ENCODE results near the gene PCBP3.

The PCBP3 gene

DNA sequence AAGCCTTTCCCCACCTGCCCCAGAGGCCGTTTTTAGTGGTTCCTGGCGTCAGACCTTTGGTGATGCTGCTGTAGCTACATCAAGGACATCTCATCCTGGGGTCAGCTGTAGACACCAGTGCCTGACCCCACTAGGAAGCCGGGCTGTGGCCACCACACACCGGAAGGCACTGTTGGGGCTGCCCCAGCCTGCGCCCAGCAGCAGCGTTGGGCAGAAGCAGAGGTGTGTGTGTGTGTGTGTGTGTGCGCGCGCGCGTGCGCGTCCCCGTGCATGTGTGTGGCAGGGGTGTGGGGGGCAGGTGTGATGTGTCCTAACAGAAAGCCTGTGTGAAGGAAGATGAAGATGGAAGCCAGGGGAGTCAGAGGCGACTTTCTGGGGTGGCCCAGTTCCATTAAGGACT is 276.1 kb downstream of the PCBP3 start:
- no peak for DNase-seq

DNA sequence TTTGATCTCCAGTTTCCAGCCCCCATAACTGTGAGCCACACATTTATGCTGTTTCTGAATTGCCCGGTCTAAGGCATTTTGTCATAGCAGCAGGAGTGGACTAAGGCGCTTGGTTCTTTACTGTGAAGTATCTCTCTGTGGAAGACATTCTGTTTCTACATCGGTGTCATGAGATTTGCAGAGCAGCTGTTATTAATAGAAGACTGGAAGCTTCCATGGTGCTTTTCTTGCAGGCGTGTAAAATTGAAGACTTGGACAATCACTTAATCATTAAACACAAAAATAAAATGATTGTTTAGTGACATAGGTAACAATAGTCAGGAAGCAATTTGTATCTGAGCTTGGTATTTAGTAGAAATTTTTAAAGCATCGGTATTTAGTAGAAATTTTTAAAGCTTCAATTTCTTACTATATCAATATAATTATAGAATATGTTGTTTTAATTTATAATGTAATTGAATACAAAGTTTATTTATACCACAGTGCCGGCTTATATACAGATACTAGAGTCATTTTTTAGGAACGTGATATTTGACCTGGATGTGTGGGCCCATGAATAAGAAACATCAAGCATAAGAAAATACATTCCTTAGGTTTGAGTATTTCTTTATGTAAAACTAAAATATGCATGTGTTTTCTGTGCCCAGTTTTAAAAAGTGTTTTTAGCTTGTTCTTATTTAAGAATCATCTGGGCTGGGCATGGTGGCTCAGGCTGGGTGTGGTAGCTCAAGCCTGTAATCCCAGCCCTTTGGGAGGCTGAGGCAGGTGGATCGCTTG is 277.5 kb downstream of the PCBP3 start:
- DNase-seq: no peak

DNA sequence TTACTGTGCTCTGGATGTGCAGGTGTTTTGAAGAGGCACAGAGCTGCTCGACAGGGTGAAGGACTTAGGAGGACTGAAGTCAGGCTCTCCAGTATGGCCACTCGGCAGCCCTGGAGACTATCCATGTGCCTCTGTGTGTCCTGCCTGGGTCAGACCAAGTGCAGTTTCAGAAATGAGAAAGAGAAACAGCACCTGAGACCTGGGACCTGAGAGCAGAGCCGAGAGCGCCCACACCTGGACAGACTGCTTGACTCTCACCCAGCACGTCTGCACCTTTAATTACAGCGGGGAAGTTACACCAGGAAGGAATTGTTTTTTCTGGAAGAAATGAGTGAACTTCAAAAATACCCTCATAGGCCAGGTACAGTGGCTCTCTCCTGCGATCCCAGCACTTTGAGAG is 278.4 kb downstream of the PCBP3 start:
- DNase-seq: no peak

DNA sequence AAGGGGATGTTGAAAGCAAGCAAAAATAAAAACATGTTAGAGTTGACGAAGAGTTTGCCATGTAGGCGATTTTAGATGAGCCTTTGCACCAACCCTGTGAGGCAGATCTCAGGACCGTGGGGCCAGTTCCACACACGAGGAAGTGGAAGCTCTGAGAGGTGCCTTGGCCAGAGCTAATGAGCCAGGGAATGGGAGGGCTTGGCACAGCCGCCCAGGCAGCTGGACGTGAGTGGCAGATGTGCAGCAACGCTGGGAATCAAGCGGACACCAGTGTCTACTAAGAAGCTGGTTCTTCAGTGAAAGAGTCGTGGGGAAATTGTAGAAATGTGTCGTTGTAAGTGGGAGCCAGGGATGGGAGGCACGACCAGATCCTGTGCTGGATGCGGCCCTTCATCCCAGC is 279.1 kb downstream of the PCBP3 start:
- no peak for DNase-seq

DNA sequence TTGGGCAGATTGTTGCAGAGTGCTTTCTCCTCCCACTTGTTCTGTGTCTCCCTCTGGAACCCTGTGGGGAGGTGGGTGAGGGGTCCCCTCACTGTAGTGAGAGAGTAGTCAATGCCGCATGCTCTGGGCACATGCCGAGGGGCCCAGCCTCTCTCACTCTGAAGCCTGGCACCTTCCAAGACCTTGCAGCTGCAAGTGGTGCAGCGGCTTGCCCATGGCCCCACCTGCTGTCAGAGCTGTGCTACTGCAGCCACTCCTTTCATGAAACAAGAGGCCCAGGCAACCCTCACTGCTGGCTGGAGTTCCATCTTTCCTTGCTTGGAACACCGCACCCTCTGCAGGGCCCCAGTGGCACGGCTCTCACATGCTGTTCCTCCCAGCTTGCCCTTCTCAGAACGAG is 279.6 kb downstream of the PCBP3 start:
- peak; percentile 60 for DNase-seq

DNA sequence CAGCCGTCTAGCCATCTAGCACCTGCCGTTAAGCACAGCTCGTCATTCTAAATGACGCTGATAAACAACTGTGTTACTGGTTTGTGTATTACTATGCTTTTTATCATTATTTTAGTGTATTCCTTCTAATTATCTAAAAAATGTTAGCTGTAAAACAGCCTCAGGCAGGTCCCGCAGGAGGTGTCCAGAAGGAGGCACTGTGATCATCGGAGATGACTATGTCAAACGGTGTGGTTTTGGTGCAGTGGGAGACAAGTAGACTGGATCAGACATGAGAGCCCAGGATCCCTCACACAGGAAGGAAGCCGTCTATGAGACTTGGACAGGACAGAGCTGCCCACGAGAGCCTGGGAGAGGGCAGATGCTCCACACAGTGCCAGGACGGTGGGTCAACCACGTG is 282.8 kb downstream of the PCBP3 start:
- no peak for DNase-seq

DNA sequence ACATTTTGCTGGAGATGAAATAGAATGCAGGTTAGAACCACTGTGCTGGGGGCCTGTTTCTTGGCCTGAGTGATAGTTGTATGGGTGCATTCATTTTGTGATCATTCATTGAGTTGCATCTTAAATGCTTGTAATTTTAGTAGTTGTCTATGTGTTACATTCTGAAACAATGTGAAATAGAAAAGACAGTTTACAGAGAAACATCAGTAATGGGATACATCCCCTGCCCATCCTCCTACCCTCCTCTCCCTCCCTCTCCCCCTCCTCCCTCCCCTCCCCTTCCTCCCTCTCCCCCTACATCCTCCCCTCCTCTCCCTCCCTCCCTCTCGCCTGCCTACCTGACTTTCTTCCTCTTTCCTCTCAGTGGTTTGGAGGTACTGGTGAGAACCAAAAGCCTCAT is 283.5 kb downstream of the PCBP3 start:
- no peak for DNase-seq

DNA sequence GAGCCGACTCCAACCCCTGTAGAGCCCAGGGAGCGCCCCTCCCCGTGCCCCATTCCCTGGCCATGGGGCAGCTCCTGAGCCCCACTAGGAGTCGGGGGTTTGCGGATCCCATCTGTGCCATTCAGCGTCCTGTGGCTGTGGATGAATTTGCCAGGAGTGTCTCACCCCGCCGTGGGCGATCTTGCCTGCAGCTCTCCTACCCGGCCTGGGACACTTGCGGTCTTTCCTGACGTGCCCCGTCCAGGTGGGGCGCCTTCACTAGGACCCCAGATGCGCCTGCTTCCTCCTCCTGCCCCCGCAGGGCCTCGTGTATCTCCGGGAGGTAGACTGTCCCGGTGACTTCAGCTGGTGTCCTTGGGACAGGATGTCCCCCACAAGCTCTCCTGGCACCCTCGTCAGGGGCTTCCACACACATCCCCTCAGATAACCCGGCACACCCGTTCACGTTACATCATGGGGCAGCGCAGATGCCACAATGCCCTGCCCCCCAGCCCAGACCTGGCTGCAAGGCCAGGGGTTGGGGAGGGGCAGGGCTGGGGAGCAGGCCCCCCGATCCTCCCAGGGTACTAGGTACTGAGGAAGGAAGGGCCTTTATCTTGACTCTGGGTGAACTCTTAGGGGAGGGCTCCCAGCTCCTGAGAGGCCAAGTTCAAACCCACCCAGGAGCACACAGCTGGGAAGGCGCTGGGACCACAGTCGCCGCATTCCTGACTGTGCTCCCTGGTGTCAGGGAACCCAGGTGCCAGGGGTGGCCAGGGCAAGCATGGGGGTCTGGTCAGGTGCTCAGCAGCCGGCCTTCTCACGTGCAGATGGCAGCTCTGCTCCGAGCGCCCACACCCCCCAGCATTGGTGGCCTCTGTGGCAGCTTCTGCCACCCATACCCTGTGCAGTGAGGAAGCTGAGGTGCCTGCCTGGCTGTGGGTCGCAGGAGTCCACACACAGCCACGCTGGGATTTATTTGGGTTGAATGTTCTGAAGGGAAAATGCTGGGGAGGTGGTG is 284.6 kb downstream of the PCBP3 start:
- no peak for DNase-seq

DNA sequence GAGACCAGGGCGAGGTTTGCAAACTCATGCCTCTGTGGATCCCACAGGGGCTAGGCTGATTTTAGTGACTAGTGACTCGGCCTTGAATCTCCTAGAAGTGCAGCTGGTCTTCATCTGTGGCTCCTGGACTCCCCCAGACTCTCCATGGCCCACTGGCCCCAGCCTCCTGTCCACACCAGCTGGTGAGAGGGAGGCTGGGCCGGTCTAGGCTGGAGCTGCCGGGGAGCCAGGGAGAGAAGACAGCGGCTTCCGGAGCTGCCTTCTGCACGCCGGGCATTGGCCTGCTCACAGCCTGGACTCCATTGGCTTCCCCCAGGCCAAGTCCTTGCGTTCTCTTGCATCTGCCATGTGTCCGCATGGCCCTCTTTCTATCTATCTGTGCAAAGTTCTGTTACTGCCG is 285.9 kb downstream of the PCBP3 start:
- DNase-seq: no peak

DNA sequence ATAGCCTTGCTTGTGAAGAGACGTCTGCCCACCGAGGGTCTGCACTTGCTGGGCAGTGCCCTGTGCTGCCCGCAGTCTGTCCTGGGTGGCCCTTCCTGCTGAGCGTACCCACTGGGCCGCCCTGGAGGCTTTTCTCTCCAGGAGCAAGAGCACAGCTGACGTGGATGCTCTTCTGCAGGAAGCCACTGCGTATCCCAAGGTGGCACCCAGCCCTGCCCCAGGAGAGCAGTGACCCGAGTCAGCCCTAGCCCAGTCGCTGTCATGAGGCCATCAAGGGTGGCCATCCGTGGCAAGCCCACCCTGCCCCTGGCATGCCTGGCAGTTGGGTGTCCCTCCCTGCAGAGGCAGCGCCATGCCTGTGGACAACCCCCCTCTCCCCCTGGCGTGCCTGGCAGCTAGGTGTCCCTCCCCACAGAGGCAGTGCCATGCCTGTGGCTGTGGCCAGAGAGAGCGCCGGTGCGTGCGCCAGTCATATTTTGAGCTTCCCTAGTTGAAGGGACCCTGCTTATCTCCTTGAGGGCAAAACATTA is 286.8 kb downstream of the PCBP3 start:
- DNase-seq: no peak

DNA sequence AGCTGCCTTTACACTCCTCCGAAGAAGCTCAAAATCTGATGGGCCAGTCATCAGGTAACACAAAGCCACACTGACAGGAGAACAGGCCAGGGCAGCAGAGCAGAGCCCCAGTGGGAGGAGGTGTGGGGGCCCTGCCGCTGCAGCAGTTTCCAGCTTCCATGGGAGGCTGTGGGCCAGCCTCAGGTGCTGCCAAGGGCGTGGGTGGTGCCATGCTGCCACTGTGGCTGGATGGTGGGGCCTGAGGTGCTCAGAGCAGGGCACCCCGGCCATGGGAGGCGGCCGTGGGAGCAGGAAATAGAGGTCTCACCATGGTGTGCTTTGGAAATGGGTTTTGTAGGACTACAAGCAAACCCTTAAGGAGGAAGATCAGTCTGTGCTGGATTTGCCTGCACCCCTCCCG is 287.3 kb downstream of the PCBP3 start:
- DNase-seq: no peak

DNA sequence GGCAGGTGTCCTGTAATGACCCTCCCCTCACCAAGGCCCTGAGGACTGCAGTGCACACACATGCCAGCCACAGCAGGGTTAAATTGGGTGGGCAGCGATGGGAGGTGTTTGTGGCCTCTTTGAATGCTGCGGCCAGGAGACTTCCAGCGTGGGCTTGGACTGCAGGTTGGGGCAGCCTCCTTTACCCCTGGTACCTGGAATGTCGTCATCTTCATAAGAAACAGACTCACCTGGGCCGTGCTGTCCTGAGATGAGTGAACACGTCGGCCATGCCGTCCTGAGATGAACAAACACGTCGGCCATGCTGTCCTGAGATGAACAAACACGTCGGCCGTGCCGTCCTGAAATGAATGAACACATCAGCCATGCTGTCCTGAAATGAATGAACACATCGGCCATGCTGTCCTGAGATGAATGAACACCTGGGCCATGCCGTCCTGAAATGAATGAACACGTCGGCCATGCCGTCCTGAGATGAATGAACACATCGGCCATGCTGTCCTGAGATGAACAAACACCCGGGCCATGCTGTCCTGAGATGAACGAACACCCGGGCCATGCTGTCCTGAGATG is 288.0 kb downstream of the PCBP3 start:
- no peak for DNase-seq

DNA sequence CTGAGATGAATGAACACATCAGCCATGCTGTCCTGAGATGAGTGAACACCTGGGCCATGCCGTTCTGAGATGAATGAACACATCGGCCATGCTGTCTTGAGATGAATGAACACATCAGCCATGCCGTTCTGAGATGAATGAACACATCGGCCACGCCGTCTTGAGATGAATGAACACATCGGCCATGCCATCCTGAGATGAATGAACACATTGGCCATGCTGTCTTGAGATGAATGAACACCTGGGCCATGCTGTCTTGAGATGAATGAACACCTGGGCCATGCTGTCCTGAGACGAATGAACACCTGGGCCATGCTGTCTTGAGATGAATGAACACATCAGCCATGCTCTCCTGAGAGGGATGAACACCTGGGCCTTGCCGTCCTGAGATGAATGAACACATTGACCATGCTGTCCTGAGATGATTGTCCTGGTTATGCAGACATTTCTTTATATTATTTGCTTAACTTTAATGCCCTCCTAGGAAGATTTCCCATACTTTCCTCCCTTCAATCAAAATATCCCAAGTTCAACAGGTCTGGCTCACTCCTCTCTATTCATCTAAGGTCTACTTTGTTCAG is 289.5 kb downstream of the PCBP3 start:
- DNase-seq: no peak

DNA sequence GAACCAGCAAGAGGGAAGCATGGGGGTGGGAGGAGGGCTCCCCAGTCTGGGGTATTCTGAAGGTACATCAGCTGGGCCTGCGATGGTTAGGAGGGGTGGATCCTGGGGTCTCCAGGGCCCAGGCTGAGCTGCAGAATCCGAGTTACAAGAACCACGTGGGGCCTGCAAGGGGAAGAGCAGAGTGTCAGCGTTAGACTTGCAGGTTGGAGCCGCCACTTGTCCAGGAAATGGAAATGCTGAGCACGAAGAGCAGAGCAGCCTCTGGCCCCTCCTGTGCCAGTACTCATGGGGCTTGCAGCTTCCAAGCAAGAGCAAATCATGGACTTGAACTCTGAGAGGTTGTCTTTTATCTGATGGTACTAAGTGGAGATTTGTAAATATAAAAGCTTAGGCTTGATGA is 290.6 kb downstream of the PCBP3 start:
- no peak for DNase-seq

DNA sequence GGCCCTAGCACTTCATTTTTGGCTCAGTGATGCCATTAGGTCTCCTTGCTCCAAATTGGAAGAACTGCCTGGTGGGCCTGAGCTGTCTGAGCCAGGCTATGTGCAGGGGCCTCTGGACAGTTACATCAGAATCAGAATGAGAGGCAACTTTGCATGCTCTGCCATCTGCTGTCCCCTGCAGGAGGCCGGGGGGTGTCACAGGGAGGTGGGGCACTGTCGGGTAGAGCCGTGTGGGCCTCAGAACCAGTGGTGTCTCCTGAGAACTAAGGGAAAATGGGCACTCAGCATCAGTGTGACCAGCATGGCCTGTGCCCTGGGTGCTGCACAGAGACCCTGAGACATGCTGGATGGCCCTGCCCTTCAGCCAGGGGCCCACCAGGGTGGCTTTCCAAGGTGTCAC is 291.0 kb downstream of the PCBP3 start:
- no peak for DNase-seq

DNA sequence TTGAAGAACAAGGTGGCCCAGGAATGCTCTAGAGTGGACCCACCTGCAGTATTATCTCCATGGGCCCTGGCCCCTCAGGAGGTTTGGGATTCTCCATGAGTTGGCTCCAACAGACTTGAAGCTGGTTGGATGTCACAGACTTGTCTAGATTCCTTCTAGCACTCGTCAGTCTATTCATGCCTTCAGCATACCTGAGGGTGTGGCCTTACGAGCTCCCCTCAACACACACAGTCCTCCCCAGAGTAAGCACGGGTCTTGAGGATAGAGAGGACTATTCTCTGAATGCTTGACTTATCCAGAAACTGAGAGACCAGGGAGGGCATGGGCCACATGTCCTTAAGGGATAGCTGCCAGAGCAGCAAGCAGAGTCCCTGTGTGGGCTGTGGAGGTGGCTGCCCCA is 292.1 kb downstream of the PCBP3 start:
- DNase-seq: no peak

DNA sequence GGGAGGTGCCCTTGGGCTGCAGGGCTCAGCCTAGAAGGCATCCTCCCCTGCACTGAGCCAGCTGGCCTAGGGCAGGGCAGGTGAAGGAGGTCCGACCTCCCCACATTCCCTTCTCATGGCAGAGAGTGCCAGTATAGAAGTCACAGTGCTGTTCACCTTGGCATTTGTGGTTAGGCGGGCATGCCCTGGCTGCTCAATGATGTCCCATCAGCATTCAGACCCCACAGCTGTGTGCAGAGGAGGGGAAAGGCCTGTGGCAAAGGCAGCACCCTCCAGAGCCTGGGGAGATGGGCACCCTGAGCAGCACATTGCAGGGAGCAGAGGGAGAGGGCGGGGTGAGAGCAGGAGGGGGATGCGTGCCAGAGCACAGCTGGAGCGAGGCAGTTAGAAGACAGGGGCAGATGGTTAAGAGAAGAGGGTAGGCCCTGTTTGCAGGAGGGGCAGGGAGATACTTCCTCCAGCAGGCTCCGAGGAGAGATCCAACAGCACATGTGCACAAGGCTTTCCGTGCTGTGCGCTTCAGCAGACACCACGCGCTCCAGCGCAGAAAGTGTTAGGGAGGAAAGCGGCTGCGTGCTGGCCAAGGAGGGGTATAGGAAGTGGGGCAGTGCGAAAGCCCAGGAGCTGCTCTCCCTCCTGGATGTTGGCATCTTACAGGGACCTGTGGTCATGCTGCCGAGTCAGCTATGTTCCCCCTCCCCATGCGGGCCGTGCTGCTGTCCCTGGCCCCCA is 294.4 kb downstream of the PCBP3 start:
- DNase-seq: peak; percentile 49

DNA sequence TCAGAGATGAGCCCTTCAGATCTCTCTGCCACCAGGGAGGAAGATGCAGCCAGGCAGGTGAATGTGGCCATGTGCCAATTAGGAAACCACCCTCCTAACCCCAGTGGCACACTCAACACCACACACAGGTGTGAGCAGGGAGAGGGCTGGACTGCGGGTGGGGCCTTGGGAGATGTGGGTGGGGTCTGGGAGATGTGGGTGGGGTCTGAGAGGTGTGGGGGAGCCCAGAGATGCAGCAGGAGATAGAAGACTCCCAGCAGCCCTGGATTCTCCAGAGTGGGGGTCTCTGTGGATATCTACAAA is 294.9 kb downstream of the PCBP3 start:
- DNase-seq: no peak

DNA sequence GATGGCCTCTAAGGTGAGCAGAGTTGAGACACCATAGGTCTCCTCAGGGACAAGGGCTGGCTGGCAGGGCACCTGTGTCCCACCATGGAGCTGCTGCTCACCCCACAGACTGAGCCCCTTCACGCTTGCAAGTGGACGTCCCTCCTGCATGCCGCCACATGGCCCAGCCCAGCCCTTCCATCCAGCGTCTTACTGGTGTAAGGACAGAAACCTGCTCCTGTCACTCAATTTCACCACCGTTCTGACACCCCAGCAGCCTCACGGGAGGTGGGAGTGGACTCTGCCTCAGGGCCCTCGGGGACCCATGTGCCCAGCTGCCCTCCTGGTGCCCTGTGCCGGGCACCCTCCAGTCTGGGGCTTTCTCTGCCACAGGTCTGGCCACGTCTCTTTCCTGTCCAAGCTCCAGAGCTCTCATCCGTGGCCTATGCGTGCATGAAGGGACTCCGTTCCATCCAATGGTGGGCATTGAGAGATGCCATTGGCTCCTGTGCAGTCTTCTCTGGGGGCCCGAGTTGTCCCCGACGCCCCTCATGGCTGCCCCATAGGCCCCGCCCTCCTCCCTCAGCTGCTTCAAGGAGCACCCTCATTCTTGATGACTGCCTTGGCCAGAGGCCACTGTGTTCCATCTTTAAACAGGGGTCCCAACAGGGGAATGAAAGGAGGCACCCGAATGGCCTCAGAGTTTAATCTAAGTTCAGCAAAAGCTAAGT is 295.4 kb downstream of the PCBP3 start:
- DNase-seq: no peak

DNA sequence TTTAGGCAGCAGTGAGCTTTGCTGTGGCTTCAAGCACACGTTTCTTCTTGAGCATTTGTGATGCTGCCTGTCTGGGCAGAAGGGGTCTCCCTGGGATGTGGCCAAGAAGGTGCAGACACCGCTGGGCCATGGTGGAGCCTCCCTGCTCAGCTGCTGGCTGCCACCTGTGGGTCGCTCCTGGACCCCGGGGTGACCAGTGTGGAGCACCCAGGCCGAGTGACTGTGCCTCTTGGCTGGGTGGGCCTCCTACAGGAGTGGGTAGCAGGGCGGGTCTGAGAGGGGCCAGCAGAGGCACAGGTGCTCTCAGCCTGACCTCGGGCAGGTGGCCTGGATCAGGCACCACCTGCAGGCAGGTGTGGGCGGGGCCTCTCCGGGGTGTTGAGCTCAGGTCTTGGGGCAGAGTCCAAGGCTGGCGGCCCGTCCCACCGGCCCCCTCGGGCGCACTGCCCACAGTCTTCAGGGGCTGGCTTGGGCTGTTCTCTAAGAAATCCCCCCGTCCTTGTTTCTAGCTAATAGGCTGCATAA is 296.1 kb downstream of the PCBP3 start:
- DNase-seq: no peak

DNA sequence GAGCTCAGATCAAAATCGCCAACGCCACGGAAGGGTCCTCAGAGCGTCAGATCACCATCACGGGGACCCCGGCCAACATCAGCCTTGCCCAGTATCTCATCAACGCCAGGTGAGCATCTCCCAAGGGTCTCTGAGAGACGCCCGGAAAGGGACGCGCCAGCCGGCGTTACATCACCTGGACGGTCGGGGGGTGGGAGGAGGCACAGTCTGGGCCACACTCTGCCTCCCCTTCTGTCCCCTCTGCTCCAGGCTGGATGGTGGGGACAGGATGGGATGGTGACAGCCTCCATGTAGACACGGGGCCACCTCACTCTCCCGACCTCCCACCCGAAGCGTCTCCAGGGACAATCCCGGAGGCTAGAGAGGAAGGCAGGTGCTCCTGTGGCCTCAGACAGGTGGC is 296.6 kb downstream of the PCBP3 start:
- DNase-seq: no peak
